Peyer's patch (tissue), 4 donors: ENCODE measurements around the gene ENPP6.

Source experiments
- CTCF ChIP-seq, 6 experiments: fragments of 450-650 bp in 4 of 6; fragments of 200-600 bp in 2 of 6; sonication (generic) in 1 of 6; IDR thresholded peaks; one replicate each; pipeline ENCODE4 v1.5.1; 2017 to 2019; ENCODE audit warnings: antibody characterized with exemption in 6 of 6, mild to moderate bottlenecking in 3 of 6, moderate library complexity in 1 of 6
- POLR2A ChIP-seq, 2 donors: fragments of 450-650 bp; IDR thresholded peaks; one replicate each; pipeline ENCODE4 v1.5.1; 2017; ENCODE audit warnings: antibody characterized with exemption in 2 of 2, mild to moderate bottlenecking in 2 of 2, moderate library complexity in 2 of 2

DNA sequence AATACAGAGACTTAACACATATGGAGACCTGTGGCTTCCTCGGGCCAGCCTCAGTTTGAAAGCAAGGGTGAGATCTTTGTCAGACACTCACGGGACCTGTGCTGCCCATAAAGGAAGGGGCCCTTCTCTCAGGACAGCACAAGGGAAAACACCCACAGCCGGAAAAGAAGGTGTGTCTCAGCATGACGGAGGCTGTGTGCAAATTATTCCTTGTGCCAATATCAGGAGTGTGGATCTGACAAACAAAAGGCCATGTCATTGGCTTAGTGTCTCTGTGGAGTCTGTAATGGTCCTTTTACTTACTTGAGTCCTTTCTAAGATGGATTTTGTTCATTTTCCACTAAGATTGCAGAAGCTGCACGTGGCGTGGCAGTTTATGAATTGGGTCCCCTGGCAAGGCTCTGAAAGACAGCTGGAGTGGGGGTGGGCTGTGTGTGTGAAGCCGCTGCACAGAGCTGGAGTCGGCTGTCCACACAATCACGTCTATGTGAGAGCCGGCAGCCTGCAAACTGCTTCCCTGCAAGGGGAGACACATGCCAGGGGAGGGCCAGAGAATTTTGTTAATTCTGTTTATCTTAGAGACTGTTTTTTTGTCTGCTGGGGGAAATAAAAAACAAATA is 1.9 kb downstream of the ENPP6 start:
- TF ChIP-seq CTCF (IDR thresholded peaks at IDR 0.05) = no peak
- no peak for TF ChIP-seq POLR2A (IDR thresholded peaks at IDR 0.05)
